ENCODE measurements around the gene DUSP9.

DNA sequence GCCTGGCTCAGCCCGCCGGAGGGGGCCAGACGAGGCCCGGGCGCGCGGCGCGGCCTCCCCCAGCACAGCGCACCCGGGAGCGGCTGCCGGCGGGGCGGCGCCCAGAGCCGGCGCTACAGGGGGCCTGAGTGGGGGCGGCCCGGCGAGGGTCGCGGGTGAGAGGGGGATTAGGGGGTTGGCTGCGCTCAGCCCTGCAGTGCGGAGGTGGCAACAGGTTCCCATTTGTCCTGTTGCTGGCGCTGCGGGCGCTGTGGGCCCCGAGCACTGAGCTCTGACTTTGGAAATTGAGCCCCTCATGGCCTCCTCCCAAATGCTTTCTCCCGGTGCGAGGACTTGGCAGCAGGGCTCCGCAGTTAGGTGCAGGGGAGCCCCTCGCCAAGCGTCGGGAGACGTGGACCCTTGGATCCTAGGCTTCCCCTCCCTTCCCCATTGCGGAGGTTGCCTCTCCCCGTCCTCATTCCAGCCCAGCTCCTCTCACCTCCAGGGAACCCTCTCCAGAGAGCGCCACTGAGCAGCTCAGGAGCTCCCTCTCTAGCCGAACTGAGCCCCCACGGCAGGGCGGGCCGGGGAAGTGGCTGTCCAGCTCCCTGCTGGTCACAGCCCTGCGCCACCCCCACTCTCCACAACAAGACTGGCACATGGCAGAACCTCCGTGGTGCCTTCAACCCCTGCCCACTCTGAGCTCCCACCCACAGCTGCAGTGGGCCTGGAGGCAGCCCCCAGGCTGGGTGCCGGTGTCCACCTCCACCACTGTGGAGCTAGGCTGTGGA lies 2.5 kb upstream of the DUSP9 start:
- TF ChIP-seq, protein P1, sequence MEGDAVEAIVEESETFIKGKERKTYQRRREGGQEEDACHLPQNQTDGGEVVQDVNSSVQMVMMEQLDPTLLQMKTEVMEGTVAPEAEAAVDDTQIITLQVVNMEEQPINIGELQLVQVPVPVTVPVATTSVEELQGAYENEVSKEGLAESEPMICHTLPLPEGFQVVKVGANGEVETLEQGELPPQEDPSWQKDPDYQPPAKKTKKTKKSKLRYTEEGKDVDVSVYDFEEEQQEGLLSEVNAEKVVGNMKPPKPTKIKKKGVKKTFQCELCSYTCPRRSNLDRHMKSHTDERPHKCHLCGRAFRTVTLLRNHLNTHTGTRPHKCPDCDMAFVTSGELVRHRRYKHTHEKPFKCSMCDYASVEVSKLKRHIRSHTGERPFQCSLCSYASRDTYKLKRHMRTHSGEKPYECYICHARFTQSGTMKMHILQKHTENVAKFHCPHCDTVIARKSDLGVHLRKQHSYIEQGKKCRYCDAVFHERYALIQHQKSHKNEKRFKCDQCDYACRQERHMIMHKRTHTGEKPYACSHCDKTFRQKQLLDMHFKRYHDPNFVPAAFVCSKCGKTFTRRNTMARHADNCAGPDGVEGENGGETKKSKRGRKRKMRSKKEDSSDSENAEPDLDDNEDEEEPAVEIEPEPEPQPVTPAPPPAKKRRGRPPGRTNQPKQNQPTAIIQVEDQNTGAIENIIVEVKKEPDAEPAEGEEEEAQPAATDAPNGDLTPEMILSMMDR (IDR thresholded peaks at IDR 0.05; ENCODE audit: borderline replicate concordance, extremely low read depth, low read length, poor library complexity, severe bottlenecking) = no peak
- TF ChIP-seq EZH2 (IDR thresholded peaks at IDR 0.05; ENCODE audit: borderline replicate concordance, low read depth, low read length, severe bottlenecking) = no peak

Measured in DND-41 (cell line).